Transverse colon (tissue), 4 donors: ENCODE results near the gene WNT2B. TPM values are rescaled to one million over a fixed set of nuclear protein-coding genes. Genes with fewer than 3 reads are reported as not detected.

ENCODE experiments used
- DNase-seq: peaks from one replicate; pipeline ENCODE4 v3.0.0-alpha.2; 2019
- H3K27ac ChIP-seq, 4 donors: fragments of 200-600 bp; sonication (generic); 2 replicates each; pipeline ENCODE4 v1.5.1; 2016 to 2018; ENCODE audit warnings: inconsistent platforms in 4 of 4
- H3K27me3 ChIP-seq: fragments of 200-600 bp; sonication (generic); 2 replicates; pipeline ENCODE4 v1.5.1; 2017; ENCODE audit warnings: inconsistent platforms
- H3K36me3 ChIP-seq, 4 donors: fragments of 200-600 bp; sonication (generic); 2 replicates each; pipeline ENCODE4 v1.5.1; 2017 to 2019; ENCODE audit warnings: inconsistent platforms in 4 of 4
- H3K4me1 ChIP-seq, 4 donors: fragments of 200-600 bp; sonication (generic); 2 replicates each; pipeline ENCODE4 v1.5.1; 2017 to 2020; ENCODE audit warnings: inconsistent platforms in 4 of 4
- H3K4me3 ChIP-seq, 4 donors: fragments of 200-600 bp; sonication (generic); 1 replicate in 1 of 4; 2 replicates in 3 of 4; pipeline versions ENCODE4 v1.5.1 to v1.6.1; 2017 to 2019; ENCODE audit warnings: inconsistent platforms in 4 of 4
- H3K9me3 ChIP-seq, 2 donors: fragments of 200-600 bp; sonication (generic); 2 replicates each; pipeline ENCODE4 v1.5.1; 2017 to 2019; ENCODE audit warnings: inconsistent platforms in 2 of 2
- CTCF ChIP-seq, 5 experiments: fragments of 200-600 bp in 3 of 5; fragments of 450-650 bp in 2 of 5; sonication (generic) in 3 of 5; IDR thresholded peaks; 1 replicate in 2 of 5; 2 replicates in 3 of 5; pipeline ENCODE4 v1.5.1; 2016 to 2017; ENCODE audit warnings: antibody characterized with exemption in 5 of 5, inconsistent platforms in 3 of 5, mild to moderate bottlenecking in 2 of 5, moderate library complexity in 1 of 5
- EP300 ChIP-seq: sonication (generic); formaldehyde crosslinking; IDR thresholded peaks from one replicate; pipeline ENCODE4 v1.6.1; 2017; ENCODE audit warnings: antibody characterized with exemption, low read depth
- POLR2A ChIP-seq: fragments of 450-650 bp; IDR thresholded peaks from one replicate; pipeline ENCODE4 v1.6.1; 2016; ENCODE audit warnings: antibody characterized with exemption, mild to moderate bottlenecking, moderate library complexity
- POLR2AphosphoS5 ChIP-seq, 3 donors: sonication (generic); formaldehyde crosslinking; IDR thresholded peaks; one replicate each; pipeline ENCODE4 v1.6.1; 2016; ENCODE audit warnings: antibody characterized with exemption in 3 of 3
- WGBS, 2 donors: methylation state at CpG; one replicate each; pipeline ENCODE4 v1.1.5; 2018; ENCODE audit warnings: low coverage in 1 of 2; 5-methylcytosine and 5-hydroxymethylcytosine counted together
- in situ Hi-C, 4 donors: fragments of 200-750 bp; cut with MboI; loops; one replicate each; pipeline versions ENCODE4 v1.15.0 to v1.15.1; 2017; ENCODE audit warnings: low sequenced_read_pairs in 3 of 4, low pct_ligation_motif_present in 1 of 4, low pct_unique_long_range_greater_than_20kb in 1 of 4
- intact Hi-C: fragments of 100-400 bp; cut with DNase I; formaldehyde crosslinking; loops from one replicate; pipeline ENCODE4 v1.15.1; 2023; ENCODE audit warnings: low total_unique reads
- total RNA-seq, 4 donors: library from RNA; depleted of rRNA; stranded (reverse); fragments of >200 nt; gene quantifications; one replicate each; pipeline ENCODE4 v1.1.0, GENCODE V29; 2016

WNT2B gene
- total RNA-seq, 4 donors from 2014 or later, result 7.9 to 17.3 (median 10.0) TPM

- 96 to 100% methylated on average over 1 to 2 of the region's 2 CpGs for WGBS, 2 donors
- TF ChIP-seq EP300, result no peak
- no peak for TF ChIP-seq CTCF (IDR thresholded peaks at IDR 0.05)
- no peak for TF ChIP-seq POLR2A
- no peak for TF ChIP-seq POLR2AphosphoS5 (IDR thresholded peaks at IDR 0.05)
- no peaks in the 10 kb centered on the region for H3K36me3 ChIP-seq
- in situ Hi-C loops, result no loop called here
- intact Hi-C loops, result no loop called here
- no peak for DNase-seq
- no peak overlapping the region for H3K4me3 ChIP-seq
- no peak overlapping the region for H3K27ac ChIP-seq
- peaks cover 0 to 32% (median 14%) of the 10 kb centered on the region in 4 donors for H3K4me1 ChIP-seq
- no peaks in the 10 kb centered on the region for H3K9me3 ChIP-seq
- H3K27me3 ChIP-seq, result no peaks in the 10 kb centered on the region
Measured at GRCh38 chr1:112546076-112546475, 37.3 kb downstream of the WNT2B start.

GRCh38 chr1:112548547-112548946, 39.8 kb downstream of the WNT2B start:
- in situ Hi-C loops (no loop called here), intact Hi-C loops (no loop called here)
- Histone ChIP-seq H3K9me3 (no peaks in the 10 kb centered on the region), H3K27ac (peak overlapping the region; percentile 80 to 86 (median 83)), H3K4me3 (peak overlapping the region in 1 of 4 donors; percentile 12), H3K27me3 (no peaks in the 10 kb centered on the region), H3K36me3 (no peaks in the 10 kb centered on the region), H3K4me1 (peaks cover 0 to 32% (median 14%) of the 10 kb centered on the region in 4 donors)
- WGBS, 2 donors, result 43 to 46% methylated on average over 3 of the region's 3 CpGs
- no peak for DNase-seq
- no peak for TF ChIP-seq EP300
- TF ChIP-seq POLR2AphosphoS5 (IDR thresholded peaks at IDR 0.05), result peak in 1 of 3 donors; percentile 15
- TF ChIP-seq CTCF (IDR thresholded peaks at IDR 0.05), result no peak
- no peak for TF ChIP-seq POLR2A

- Histone ChIP-seq H3K27ac (peak overlapping the region; percentile 80 to 86 (median 83)), H3K27me3 (no peaks in the 10 kb centered on the region), H3K4me3 (no peak overlapping the region), H3K4me1 (peaks cover 0 to 37% (median 16%) of the 10 kb centered on the region in 4 donors), H3K36me3 (no peaks in the 10 kb centered on the region), H3K9me3 (no peaks in the 10 kb centered on the region)
- in situ Hi-C loops, result no loop called here
- intact Hi-C loops, result no loop called here
- no peak for DNase-seq
- WGBS, 2 donors, result 60 to 64% methylated on average over 2 of the region's 2 CpGs
- no peak for TF ChIP-seq POLR2A
- TF ChIP-seq EP300, result no peak
- no peak for TF ChIP-seq POLR2AphosphoS5 (IDR thresholded peaks at IDR 0.05)
- TF ChIP-seq CTCF (IDR thresholded peaks at IDR 0.05), result no peak
Measured at GRCh38 chr1:112549590-112549989, 40.8 kb downstream of the WNT2B start.

DNA sequence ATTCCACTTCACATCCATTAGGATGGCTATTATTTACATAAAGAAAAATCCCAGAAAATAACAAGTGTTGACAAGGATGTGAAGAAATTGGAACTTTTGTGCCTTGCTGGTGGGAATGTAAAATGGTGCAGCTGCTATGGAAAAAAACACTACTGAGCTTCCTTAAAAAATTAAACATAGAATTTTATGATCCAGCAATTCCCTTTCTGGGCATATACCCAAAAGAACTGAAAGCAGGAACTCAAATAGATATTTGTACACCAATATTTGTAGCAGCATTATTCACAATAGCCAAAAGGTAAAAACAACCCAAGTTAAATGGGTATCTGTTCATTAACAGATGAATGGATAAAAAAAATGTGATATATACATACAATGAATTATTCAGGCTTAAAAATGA, 45.6 kb downstream of the WNT2B start:
- Histone ChIP-seq H3K27me3 (no peaks in the 10 kb centered on the region), H3K4me3 (no peak overlapping the region), H3K27ac (peak overlapping the region in 1 of 4 donors; percentile 15), H3K4me1 (peaks cover 0 to 21% (median 6%) of the 10 kb centered on the region in 4 donors), H3K9me3 (no peaks in the 10 kb centered on the region), H3K36me3 (peaks cover 0 to 10% (median 0%) of the 10 kb centered on the region in 4 donors)
- DNase-seq, result no peak
- no peak for TF ChIP-seq POLR2A
- TF ChIP-seq EP300, result no peak
- TF ChIP-seq CTCF (IDR thresholded peaks at IDR 0.05), result no peak
- TF ChIP-seq POLR2AphosphoS5 (IDR thresholded peaks at IDR 0.05), result no peak
- intact Hi-C loops, result no loop called here
- in situ Hi-C loops, result no loop called here
